GM18867 (cell line): ENCODE data around the gene MAPK4.

Experiments
- ATAC-seq: cut with Tn5 transposase; IDR thresholded peaks from one replicate; pipeline ENCODE4 v1.9.1; 2021; ENCODE audit warnings: mild to moderate bottlenecking, moderate library complexity; ENCODE audit not compliant: unreplicated experiment

MAPK4 gene

DNA sequence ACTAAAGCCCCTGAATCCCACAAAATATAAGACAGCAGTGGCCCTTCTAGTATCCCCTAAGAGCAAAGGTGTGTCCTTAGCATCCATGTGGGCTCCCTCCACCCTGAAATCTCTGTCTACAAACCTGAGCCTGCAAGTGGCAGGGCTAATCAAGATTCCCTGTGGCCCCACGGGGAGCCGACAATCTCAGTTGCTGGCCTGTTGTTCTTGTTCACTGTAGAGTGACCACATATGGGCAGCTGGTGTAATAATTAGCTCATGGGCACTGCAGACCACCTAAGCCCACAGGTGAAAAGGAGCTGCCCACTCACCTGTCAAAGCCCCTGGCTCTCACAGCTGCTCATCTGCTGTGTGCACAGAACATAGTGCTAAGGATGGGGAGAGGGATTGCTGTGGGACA is 157.7 kb downstream of the MAPK4 start:
- no peak for ATAC-seq

DNA sequence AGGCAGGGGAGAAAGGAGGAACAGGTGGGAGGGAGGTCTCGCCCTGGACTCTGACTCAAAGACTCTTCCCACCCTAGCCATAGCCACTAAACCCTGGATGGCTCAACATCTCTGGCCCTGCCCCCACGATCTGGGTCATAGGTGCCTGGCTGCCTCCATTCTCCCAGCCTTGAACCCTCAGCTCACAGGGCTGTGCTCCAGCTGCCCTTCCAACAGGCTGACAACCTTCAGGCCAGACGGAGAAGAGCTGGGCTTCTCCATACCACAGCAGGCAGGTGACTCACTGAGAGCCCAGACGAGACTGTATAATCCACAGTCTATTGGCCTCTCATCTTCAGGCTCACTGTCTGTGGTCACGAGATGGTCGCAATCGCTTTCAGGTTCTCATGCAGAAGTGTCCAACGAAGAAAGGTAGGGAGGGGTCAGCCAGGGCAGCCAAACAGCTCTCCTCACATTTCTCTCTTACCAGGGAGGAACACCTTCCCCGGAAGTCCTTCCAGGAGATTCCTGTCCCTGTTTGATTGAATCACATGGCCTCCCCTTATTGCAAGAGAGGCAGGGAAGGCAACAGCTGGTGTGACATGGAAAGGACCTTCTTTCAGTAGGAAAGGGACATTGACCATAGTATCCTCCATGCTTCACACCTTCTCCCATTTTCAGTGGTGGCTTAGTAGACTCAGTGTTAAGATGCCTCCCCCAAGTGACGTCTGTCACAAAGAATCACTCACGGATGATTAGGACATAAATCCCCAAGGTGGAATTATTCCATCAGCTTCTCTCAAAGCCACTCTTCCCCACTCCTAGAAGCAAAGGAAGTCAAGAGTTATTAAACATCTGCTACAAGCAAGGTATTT is 159.8 kb downstream of the MAPK4 start:
- no peak for ATAC-seq

DNA sequence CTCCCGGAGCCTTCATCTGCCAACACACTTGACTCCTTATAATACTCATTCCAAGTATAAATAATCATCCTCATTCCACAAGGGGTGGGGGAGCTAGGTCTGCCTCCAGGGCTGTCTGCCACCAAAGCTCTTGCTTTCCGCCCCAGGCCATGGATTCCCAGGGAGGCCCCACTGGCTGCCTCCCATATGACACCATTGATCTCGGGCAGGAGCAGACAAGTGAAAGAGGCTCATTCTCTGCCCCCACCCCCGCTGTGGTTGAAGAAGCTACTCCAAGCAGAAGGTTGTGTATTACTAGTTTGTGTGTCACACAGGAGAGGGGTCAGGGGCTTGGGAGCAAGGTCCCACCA is 160.4 kb downstream of the MAPK4 start:
- ATAC-seq, result no peak

DNA sequence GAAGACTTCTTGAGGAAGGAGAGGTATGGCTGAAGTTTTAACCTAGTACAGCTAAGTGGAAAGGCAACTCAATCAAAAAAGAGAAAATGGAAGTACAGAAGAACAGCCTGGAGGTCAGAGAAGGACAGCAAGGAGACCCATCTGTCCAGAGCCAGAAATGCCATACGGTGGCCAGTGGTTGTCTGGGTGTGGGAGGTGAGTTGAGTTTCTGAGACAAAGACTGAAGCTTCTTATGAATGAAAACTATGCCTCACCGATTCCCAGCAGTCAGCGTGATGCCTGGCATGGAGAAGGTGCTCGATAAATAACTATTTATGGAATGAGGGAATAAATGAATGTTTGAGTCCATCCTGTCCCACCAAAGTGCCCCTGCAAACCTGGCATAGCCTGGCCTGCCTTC is 161.1 kb downstream of the MAPK4 start:
- no peak for ATAC-seq

DNA sequence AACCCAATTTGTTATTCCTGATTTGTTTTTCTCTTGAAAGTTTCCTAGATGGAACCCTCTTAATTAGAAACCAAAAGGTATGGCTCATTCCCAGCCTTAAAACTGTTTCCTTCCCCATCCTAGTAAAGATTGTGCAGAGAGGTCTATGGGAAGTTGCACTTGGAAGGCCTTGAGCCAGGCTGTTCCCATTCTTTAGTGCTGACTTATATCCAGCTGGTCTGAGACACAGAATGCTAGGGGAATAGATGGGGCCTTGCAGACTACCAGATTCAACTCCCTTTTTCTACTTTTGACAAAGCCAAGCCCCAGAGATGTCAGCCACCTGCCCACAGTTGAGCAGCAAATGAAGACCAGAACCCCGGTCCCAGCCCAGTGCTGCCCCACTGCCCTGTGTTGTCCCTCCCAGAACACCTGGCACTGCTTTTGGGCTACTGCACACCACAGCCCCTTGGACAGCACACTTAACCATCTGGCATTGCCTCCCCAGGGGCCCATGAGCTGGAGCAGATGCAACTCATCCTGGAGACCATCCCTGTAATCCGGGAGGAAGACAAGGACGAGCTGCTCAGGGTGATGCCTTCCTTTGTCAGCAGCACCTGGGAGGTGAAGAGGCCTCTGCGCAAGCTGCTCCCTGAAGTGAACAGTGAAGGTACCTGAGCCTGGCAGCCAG is 161.7 kb downstream of the MAPK4 start:
- no peak for ATAC-seq

DNA sequence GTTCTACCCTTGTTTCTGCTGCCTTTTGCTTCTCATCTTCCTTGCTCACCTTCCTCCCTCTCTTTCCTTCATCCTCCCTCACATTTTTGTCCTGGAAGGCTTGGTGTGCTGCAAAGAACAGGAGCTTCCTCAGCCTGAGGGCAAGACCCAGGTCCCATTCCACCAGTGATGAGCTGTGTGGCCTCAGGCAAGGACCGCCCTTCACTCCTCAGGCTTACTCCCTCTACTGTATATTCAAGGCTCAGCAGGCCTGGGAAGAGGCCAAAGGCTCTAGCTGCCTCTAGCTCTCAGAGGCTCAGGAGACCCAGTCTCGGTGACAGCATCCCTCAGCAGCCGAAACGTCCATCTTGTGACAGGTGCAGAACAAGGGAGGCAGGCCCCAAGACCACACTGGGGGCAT is 162.4 kb downstream of the MAPK4 start:
- ATAC-seq, result no peak

DNA sequence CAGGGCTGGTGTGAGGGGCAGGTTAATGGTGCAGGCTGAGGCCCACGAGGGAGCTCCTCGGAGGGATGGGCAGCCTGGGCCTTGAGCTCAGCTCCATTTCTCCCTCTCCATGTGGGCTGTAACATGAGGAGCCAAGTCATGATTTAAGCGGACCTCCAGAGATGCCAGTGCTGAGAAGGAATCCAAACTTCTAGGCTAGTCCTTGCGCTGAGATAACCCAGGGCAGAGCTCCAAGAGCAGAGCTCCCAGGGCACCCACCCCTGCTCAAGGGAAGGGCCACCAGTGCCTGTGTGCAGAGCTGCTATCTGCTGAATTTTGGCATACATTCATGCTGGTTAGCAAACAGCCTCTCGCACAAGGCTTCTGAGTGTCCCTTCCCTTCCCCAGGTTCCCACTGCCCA is 164.9 kb downstream of the MAPK4 start:
- ATAC-seq, result no peak

DNA sequence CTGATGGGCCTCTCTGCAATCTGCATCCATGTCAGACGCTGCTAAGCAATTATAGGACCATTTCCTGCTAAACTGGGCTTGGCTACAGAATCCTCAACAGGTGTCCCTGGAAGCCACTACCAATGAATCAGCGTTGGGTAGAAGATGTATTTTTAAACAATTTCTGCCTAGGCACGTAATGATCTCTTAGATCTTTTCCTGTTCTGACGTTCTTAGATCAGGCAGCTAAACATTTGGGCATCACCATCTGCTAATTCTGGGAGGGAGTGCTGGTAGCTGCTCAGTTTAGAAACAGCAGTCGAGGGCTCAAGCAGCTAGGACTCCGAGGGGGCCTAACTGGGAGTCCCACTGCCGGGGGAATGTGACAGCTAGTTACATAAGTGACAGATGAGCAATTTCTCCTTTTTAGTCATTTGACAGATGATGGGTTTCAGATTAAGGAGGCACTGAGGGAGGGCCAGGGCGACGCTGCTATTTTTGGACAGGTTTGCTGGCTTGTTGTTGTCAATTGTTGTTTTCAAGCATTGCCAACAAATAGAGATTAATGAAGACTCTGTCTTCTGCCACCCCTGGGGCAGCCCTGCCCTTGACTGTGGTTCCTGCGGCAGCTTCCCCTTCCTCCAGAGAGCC is 167.2 kb downstream of the MAPK4 start:
- peak; percentile 88 for ATAC-seq

DNA sequence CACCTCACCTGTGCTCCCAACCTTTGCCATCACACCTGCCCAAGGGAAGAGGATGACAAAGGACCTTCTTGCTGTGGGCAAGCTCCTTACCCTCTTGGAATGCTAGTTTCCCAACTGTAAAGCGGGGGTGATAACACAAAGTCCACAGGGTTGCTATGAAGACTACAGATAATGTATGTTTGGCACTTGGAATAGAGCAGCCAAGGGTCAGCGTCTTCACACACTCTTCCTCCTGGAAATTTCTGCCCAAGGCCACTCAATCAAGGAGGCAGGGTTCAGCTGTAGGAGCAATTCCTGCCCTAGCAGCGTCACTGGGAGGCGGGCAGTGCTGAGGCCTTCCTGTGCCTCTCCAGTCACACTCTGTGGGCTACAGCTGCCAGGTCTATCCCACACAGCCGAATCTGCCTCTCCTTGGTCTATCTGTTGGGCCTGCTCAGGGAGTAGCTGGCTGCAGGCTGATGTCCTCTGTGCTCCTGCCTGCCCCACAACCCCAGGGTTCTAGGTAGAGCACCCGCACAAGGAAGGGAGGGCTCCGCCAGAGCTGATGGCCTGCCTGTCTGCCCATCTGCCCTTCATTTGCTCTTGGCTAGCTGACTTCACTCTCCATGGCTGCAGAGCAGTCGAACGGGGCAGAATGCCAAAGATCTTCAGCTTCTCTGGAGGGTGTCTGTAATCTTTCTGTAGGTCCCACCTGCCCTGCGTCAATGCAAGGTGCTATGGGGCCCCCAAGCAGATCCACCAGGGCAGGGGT is 168.0 kb downstream of the MAPK4 start:
- ATAC-seq, result no peak

DNA sequence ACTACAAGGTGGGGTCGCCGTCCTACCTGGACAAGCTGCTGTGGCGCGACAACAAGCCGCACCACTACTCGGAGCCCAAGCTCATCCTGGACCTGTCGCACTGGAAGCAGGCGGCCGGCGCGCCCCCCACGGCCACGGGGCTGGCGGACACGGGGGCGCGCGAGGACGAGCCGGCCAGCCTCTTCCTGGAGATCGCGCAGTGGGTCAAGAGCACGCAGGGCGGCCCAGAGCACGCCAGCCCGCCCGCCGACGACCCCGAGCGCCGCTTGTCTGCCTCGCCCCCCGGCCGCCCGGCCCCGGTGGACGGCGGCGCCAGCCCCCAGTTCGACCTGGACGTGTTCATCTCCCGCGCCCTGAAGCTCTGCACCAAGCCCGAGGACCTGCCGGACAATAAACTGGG is 169.5 kb downstream of the MAPK4 start:
- no peak for ATAC-seq

DNA sequence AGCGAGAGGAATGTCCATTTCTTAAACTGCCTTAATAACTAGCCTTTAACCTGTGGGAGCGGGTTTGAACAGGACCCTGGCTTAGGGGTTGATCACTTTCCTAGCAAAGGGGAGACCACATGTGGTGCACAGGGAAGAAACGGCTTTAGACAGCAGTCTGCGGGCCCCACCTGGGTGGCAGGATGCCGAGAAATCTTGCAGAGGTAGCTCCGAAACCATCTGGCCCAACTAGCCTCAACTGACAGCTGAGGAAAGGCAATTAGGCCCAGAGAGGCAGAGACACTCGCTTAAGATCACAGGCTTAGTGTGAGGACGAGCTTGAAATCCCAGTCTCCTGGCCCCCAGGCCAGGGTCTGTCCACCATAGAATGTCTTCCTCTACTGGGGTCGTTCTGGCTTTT is 170.1 kb downstream of the MAPK4 start:
- ATAC-seq, result no peak

DNA sequence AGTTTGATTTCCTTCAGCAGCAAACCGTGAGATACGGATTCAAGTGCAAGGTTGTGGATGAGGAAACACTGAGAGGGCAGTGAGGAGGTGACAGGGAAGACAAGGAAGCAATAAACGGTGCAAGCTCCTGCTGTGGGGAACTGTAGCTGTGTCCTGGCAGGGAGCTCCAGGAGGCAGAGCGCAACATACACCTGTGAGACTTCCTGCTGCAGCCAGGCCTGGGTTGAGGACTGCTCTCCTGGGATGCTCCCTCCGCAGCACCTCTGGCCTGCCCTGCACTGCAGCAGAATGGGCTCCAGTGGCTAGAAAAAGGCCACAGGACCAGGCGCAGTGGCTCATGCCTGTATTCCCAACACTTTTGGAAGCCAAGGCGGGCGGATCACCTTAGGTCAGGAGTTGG is 174.5 kb downstream of the MAPK4 start:
- ATAC-seq, result no peak

DNA sequence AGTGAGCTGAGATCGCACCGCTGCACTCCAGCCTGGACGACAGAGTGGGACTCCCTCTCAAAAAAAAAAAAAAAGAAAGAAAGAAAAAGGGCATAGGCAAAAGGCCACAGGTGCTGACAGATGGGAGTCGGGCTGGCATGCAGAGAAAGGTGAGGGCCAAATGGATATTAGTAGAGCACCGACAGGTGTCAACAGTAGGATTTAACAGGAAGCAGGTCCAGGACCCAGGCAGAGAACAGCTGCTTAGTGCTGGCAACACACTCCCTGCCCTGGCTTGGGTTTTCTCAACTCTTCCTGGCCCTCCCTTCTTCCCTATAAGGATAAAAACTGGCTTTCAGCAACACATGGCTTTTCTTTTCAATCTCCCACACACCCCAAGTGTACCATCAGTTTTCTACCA is 175.0 kb downstream of the MAPK4 start:
- no peak for ATAC-seq

DNA sequence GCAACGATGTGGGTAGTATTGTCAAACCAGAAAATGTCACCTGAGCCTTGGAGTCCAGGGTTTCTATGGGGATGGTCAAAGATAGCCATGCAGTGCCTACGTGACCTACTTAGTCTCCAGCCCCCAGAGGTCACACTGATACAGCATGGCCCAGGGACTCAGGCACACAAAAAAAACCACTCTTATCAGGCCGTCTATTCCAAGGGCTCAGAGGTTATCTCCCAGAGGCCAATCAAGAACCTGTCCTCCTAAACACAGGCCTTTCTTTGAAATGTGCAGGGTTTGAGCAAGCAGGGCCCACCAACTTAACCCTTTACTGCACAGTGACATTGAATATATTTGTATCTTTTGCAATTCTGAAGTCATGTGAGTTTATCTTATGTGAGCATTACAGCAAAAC is 177.2 kb downstream of the MAPK4 start:
- ATAC-seq, result no peak

DNA sequence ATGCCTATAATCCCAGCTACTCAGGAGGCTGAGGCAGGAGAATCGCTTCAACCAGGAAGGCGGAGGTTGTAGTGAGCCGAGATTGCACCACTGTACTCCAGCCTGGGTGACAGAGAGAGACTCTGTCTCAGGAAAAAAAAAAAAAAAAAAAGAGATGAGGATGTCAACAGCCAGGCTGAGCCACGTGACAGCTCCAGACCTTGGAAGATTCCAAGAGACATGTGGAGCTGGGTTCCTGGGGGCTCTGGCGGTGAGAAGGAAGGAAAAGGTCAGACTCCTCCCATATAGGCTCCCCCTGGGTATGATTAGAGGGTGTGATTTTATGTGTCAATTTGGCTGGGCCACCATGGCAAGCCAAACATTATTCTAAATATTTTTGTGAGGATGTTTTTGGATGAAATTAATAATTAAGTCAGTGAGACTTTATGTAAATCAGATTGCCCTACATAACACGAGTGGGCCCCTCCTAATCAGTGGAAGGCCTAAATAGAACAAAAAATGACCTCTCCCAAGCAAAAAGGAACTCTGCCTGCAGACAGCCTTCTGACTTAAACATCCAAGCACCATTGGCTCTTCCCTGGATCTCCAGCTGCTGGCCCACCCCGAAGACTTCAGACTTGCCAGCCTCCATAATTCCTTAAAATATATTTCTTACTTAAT is 178.3 kb downstream of the MAPK4 start:
- ATAC-seq, result no peak

DNA sequence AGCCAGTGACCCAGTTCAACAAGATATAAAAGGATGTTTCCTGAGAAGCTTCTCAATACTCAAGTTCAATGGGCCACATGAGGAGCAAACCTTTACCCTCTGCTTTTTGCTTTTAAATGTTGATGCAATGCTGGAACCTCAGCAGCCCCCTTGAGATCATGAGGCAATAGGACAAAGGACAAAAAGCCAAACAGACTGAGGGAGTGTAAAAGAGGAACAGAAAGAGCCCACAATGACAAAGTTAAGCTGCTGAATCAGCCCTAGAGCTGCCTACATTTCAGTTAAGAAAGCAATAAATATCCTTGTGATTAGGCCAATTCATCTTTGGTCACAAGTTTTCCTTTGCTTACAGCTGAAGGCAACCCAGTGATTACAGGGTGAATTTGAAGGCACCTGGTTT is 183.1 kb downstream of the MAPK4 start:
- ATAC-seq, result no peak

DNA sequence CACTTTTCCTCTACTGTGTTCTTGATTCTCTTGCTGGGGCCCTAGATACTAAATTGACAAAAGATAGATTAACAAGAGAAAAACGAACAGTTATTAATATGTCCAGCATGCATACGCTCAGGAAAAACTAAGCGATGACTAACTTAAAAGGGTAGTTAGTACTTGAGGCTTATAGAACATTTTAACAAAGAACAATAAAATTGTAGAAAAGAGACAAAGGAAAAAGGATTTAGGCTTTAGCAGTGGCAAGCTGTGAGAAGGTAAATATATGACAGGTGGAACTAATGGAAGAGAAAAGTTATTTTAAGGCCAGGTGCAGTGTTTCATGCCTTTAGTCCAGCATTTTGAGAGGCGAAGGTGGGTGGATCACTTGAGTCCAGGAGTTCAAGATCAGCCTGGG is 184.4 kb downstream of the MAPK4 start:
- no peak for ATAC-seq

DNA sequence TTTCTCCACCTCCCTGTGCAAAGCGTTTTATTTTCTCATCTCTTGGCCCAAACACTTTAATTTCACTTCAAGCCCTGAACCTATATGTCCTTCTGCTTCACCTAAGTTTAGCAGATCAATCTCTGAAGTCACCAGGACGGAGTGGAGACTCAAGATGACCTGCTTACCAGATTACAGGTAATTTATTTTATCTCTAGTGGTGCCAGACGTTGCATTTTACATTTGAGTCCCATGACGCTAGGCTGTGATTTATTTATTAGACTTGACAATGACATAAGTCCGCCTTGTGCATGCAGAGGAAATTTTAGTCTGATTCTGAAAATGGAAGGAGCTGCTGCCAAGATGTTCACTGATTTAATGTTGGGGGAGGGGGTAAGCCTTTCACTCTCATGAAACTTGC is 186.1 kb downstream of the MAPK4 start:
- ATAC-seq, result no peak

DNA sequence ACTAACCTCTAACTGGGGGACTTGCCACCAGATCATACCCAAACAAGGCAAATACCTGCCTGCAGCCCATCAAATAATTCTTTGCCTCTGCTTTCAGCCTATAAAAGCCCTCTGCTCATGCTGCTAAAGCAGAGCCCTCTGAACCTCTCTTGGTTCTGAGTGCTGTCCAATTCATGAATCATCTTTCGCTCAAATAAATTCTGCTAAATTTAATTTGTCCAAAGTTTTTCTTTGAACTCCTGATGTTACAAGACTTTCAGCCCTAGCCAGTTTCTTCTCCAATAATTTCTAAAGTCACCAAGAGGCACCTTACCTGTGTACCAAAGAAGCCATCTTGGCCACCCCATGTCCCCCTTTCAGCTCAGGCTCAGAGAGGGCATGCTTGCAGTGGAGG is 188.0 kb downstream of the MAPK4 start:
- no peak for ATAC-seq

DNA sequence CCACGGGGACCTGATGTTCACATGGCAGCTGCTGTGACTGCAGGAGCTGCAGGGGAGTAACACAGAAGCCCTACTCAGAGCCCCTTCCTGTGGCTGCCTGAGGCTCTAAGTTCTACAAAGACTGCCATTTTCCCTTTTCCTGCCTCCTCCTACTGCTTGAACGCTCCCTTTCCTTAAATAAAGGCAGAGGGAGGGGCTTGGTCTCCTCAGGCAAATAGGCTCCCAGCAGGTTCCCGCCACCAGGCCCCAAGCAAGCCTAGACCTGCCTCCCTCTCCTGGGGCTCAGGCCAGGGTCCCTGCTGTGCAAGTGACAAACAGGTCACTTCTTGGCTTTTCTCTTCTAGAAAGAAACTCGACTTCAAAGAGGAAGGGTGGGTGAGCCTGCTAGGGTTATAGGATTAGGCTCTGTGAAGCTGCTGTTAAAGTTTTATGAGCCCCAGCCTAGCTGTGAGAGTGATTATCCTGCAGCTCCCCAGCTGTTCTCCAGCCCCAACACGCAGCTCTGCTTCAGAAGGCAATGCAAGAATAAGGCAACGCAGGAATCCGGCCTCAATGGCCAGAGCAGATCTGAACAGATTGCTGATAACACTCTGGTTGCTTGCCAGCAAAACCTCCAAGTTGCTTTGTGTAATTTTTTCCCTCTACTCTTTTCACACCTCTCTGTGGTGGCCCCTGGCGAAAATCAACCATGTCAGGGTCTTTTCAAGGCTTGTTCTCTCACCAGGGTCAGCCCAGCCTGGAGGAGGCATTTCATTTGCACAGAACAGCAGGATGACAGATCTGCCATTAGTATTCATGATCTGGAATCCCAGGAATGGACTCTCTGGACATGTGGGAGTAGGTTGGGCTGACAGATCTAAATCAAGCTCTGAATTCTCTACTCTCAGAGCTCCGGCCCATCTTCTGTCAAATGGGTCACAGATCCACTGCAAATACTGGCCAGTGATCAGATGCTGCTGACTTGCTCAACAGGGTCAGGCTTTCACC is 188.6 kb downstream of the MAPK4 start:
- no peak for ATAC-seq
